Gastroesophageal sphincter (tissue), 3 donors: ENCODE results near the gene SPOP.

Experiments
- CTCF ChIP-seq, 4 experiments: fragments of 200-600 bp in 2 of 4; fragments of 450-650 bp in 2 of 4; sonication (generic) in 1 of 4; IDR thresholded peaks; one replicate each; pipeline ENCODE4 v1.5.1; 2017 to 2019; ENCODE audit warnings: antibody characterized with exemption in 4 of 4, mild to moderate bottlenecking in 2 of 4, moderate library complexity in 2 of 4
- EP300 ChIP-seq: sonication (generic); formaldehyde crosslinking; IDR thresholded peaks from one replicate; pipeline ENCODE4 v1.6.1; 2017; ENCODE audit warnings: antibody characterized with exemption, mild to moderate bottlenecking
- POLR2AphosphoS5 ChIP-seq: sonication (generic); formaldehyde crosslinking; IDR thresholded peaks from one replicate; pipeline ENCODE4 v1.6.1; 2017; ENCODE audit warnings: antibody characterized with exemption

GRCh38 chr17:49656247-49656646 is 21.6 kb downstream of the SPOP start:
- no peak for TF ChIP-seq POLR2AphosphoS5
- no peak for TF ChIP-seq EP300
- no peak for TF ChIP-seq CTCF (IDR thresholded peaks at IDR 0.05)
